Activated CD4-positive, alpha-beta T cell treated with anti-CD3 and anti-CD28 coated beads, Interleukin-2, amount 10 ng/mL, durations not matched to agents 24 days and 14 days (primary cell): ENCODE data around the gene HOXB6. TPM values are rescaled to one million over a fixed set of nuclear protein-coding genes. Genes with fewer than 3 reads are reported as not detected.
A peak's percentile ranks its signal among the peaks of the same experiment; 100 is the strongest.

Experiments
- DNase-seq: peaks from one replicate; pipeline ENCODE4 v3.0.0; 2022
- H3K27ac Mint-ChIP-seq: one replicate; pipeline ENCODE4 v1.8.0; 2022; ENCODE audit warnings: mild to moderate bottlenecking, mixed read lengths
- H3K27me3 Mint-ChIP-seq: one replicate; pipeline ENCODE4 v1.8.0; 2022; ENCODE audit warnings: mixed read lengths
- H3K36me3 Mint-ChIP-seq: one replicate; pipeline ENCODE4 v1.8.0; 2022; ENCODE audit warnings: low read depth, mild to moderate bottlenecking, mixed read lengths
- H3K4me1 Mint-ChIP-seq: one replicate; pipeline ENCODE4 v1.8.0; 2021; ENCODE audit warnings: mixed read lengths
- H3K4me3 Mint-ChIP-seq: one replicate; pipeline ENCODE4 v1.8.0; 2022; ENCODE audit warnings: mild to moderate bottlenecking, moderate library complexity, mixed read lengths
- H3K9me3 Mint-ChIP-seq: one replicate; pipeline ENCODE4 v1.8.0; 2021; ENCODE audit warnings: mixed read lengths
- intact Hi-C: fragments of 100-400 bp; cut with micrococcal nuclease; formaldehyde crosslinking; loops from one replicate; pipeline ENCODE4 v1.15.1; 2023
- total RNA-seq: library from RNA; stranded (reverse); gene quantifications from 2 replicates; pipeline ENCODE4 v1.2.3, GENCODE V29; 2022

HOXB6 gene
- total RNA-seq, 1 donor from 2014 or later: 0.33 TPM

DNA sequence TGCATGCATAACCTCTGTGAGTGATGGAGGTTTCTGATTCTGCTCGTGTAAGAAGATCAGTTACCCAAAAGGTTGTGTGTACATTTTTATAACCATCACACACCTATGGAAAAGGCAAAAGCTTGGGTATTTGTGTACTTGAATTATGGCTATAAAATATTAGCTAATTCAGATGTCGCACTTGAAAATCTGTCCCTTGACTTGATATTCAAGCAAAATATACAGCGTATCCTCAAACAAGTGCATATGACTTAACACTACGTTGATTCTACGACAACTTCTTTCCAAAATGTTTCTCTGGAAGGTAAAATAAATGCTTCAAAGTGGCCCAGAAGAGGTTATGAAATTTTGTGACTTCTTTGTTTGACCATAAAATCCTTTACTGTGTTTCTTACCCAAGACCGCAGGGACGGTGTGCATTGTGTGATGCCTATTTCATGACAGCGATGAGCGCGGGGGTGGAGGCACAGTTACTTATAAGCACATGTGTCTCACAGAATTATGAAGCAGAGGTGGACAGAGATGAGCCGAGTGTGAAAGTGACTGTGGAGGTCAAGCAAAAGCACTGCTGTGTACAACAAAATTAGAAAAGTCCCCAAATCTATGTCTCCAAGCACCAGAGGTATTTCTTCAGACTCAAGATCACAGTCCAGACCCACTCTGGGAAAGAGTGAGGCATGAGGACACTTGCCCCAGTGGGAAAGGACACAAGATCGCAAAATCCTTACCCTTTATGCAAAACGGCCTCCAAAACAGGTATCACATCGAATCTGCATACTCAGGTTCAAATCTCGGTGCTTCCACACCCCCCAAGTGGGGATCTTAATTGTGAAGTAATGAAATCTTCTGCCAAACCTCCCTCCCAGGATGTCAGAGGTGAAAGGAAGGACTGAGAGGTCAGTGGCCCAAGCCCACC, 25.5 kb upstream of the HOXB6 start:
- H3K27ac Mint-ChIP-seq: no peak overlapping the region

GRCh38 chr17:48629411-48629759, 24.6 kb upstream of the HOXB6 start:
- Mint-ChIP-seq H3K36me3 (no peaks in the 10 kb centered on the region), H3K27ac (no peak overlapping the region), H3K4me1 (peaks cover 11% of the 10 kb centered on the region), H3K4me3 (no peak overlapping the region), H3K27me3 (peaks cover 79% of the 10 kb centered on the region), H3K9me3 (no peaks in the 10 kb centered on the region)
- intact Hi-C loops: loop anchor here (5.0 kb wide), 1 partner anchor 37 kb away; the partner anchor contains the start of genes HOXB3 and HOXB5
- no peak for DNase-seq

More for the DNA sequence above, 25.5 kb upstream of the HOXB6 start:
- Mint-ChIP-seq H3K9me3 (no peaks in the 10 kb centered on the region), H3K4me3 (no peak overlapping the region), H3K36me3 (no peaks in the 10 kb centered on the region), H3K27me3 (peaks cover 84% of the 10 kb centered on the region), H3K4me1 (peaks cover 11% of the 10 kb centered on the region)
- intact Hi-C loops: no loop called here
- no peak for DNase-seq

GRCh38 chr17:48628649-48629410, 24.0 kb upstream of the HOXB6 start:
- Mint-ChIP-seq H3K4me1 (peaks cover 12% of the 10 kb centered on the region), H3K4me3 (no peak overlapping the region), H3K27me3 (peaks cover 80% of the 10 kb centered on the region), H3K9me3 (no peaks in the 10 kb centered on the region), H3K27ac (no peak overlapping the region), H3K36me3 (no peaks in the 10 kb centered on the region)
- intact Hi-C loops: loop anchor here (5.0 kb wide), 1 partner anchor 37 kb away; the partner anchor contains the start of genes HOXB3 and HOXB5
- DNase-seq: no peak

DNA sequence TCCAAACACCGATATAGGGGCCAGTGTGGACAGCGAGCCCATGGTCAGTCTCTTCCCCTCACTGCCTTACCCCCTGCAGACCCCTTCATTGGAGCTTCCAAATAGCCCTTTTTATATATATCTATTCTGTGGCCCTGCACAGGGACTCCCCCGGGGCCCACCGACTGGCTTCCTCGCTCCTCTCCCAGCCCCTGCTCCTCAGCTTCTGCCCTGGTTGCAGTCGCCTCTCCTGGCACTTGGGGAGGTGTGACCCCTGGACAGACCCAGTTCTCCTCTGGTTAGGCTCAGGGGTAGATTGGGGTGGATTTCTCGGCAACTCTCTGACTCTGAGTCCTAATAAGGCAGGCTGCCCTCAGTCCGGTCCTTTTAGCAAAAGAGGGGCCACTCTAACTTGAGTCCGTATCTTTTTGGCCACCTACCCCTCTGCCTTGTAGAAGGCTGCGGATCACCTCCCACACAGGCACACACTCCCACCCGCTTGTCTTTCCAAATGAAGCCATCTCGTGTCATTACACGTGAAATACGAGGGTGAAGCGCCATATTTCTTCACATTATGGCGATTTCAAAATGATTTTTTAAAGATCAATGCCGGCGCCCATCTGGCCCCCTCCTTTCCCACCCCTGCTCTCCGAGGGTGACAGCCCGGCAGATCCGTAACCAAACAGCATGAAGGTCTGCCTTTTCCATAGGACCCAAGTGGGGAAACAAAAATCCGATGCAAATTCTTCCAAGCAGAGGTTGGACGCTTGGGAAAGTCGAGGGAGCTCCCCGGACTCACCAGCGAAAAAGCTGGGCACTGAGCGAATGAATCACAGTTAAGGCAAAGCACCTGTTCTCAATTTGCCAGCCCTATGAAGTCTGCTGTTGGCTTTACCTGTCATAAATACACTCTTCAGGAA, 23.1 kb upstream of the HOXB6 start:
- Mint-ChIP-seq H3K27ac (no peak overlapping the region), H3K27me3 (peaks cover 81% of the 10 kb centered on the region), H3K4me3 (no peak overlapping the region), H3K9me3 (no peaks in the 10 kb centered on the region), H3K36me3 (no peaks in the 10 kb centered on the region), H3K4me1 (peaks cover 13% of the 10 kb centered on the region)
- intact Hi-C loops: loop anchor here (5.0 kb wide), 1 partner anchor 36 kb away; the partner anchor contains the start of genes HOXB3 and HOXB5
- DNase-seq: no peak

GRCh38 chr17:48627118-48627597, 22.4 kb upstream of the HOXB6 start:
- Mint-ChIP-seq H3K27me3 (peaks cover 81% of the 10 kb centered on the region), H3K4me3 (peak overlapping the region; percentile 85), H3K4me1 (peaks cover 10% of the 10 kb centered on the region), H3K36me3 (no peaks in the 10 kb centered on the region), H3K9me3 (no peaks in the 10 kb centered on the region), H3K27ac (no peak overlapping the region)
- intact Hi-C loops: loop anchor here (5.0 kb wide), 1 partner anchor 35 kb away; the partner anchor contains the start of genes HOXB3 and HOXB5
- no peak for DNase-seq

DNA sequence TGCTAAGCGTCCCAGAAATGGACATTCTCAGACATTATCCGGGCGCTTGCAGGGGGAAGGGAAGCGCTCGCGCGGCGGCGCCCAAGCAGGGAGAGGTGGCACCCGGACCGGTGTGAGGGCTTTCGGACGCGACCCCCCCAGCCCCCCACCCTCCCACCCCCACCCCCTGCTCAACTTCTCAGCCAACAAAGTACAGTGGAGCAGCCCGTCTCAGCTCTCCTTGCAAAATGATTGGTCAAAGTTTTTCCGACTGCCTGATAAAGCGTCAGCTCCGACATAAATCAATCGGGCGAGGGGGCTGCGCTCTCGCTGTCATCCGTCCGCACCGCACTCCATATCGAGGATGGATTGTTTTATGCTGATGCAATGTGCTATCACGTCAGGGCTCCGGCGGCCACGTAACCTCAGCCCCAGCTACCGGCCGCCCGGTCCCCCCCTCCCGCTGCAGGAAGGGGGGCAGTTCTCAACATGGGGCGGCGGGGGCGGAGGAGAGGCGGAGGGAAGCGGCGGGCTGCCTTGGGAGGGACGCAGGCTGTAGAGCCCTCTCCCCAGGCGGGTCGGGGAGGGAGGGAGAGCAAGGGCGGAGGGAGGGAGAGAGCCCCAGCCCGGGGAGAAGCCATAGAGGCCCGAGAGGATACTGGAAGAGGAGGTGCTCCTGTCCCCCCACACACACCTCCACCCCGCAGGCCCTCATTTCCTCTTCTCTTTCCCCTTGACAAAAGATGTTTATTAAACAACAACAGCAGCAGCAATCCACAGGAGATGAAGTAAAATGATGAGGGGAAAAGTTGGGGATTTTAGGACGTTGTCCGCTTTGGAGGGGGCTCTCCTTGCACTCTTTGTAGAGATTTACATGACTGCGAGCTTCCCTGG, 21.7 kb upstream of the HOXB6 start, which contains the start of gene HOXB9:
Gene HOXB9, minus strand, starts transcription at position 114 of the 873 bp plus-strand sequence. Its CDS starts 89 bp downstream, at position 25.
- H3K4me1 Mint-ChIP-seq: peaks cover 10% of the 10 kb centered on the region
- peak within 1 kb of the TSS; percentile 79 for H3K27ac Mint-ChIP-seq
- H3K9me3 Mint-ChIP-seq: no peaks in the 10 kb centered on the region
- peak; percentile 74 for DNase-seq
- no peaks in the 10 kb centered on the region for H3K36me3 Mint-ChIP-seq
- H3K27me3 Mint-ChIP-seq: peaks cover 81% of the 10 kb centered on the region
- intact Hi-C loops: loop anchor here (1.0 to 5.0 kb wide), 2 partner anchors 10 to 34 kb away; partner anchors contain the start of genes HOXB3 and HOXB5
- H3K4me3 Mint-ChIP-seq: peak within 1 kb of the TSS; percentile 85

GRCh38 chr17:48625495-48626244, 20.9 kb upstream of the HOXB6 start:
- H3K27ac Mint-ChIP-seq: peak overlapping the region; percentile 64

DNA sequence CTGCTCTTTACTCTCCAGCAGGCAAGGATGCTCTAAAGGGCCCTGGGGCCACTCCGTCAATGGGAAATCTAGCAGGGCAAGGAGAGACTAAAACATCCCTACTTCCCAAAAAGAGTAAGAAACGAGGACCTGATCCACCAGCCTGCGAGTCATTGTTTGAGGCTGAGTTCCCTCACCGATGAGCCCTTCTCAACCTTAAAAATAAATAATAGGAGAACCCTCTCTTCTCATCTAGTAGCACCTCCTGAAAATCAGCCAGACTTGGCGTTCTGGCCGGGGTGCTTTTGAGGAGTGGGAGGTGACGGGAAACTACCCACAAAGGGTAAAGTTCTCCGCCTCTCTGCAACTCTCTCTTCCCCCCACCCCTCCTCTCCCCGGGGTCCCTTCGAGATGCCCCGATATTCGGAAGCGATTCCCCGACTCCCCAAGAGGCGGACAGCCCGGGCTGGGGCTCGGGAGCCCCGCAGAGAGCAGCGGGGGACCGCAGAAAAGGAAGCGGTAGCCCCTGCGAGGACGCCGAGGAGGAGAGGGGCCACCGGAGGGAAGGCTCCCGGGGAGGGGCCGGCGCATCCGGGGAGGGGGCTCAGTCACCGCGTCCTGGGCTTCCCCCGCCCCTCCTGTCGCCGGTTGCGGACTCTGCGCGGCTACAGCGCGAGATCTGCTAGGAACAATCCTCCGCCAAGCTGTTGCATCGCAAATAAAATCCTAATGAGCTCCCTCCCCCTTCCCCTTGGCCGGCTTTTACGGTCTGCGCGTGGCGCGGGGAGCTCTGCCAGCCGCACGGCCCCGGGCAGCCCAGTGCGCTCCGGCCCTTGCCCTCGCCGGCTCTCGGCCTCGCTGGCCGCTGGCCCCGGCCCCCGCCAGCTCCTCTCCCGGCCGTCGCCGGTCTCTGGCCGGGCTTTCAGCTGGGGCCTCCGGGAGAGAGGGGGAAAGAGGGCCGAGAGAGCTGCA, 20.0 kb upstream of the HOXB6 start:
- Mint-ChIP-seq H3K4me1 (peaks cover 10% of the 10 kb centered on the region), H3K9me3 (no peaks in the 10 kb centered on the region), H3K4me3 (peak overlapping the region; percentile 85), H3K27me3 (peaks cover 82% of the 10 kb centered on the region), H3K36me3 (no peaks in the 10 kb centered on the region), H3K27ac (no peak overlapping the region)
- peak; percentile 78 for DNase-seq
- intact Hi-C loops: loop anchor here (5.0 kb wide), 1 partner anchor 33 kb away; the partner anchor contains the start of genes HOXB3 and HOXB5

More at GRCh38 chr17:48625495-48626244, 20.9 kb upstream of the HOXB6 start:
- H3K9me3 Mint-ChIP-seq: no peaks in the 10 kb centered on the region
- no peaks in the 10 kb centered on the region for H3K36me3 Mint-ChIP-seq
- H3K4me1 Mint-ChIP-seq: peaks cover 10% of the 10 kb centered on the region
- intact Hi-C loops: loop anchor here (1.0 to 5.0 kb wide), 2 partner anchors 11 to 33 kb away; partner anchors contain the start of genes HOXB3 and HOXB5
- peak overlapping the region; percentile 85 for H3K4me3 Mint-ChIP-seq
- DNase-seq: peak; percentile 81
- peaks cover 82% of the 10 kb centered on the region for H3K27me3 Mint-ChIP-seq

GRCh38 chr17:48624118-48624517, 19.3 kb upstream of the HOXB6 start:
- no peaks in the 10 kb centered on the region for H3K36me3 Mint-ChIP-seq
- H3K27me3 Mint-ChIP-seq: peaks cover 81% of the 10 kb centered on the region
- intact Hi-C loops: no loop called here
- H3K4me3 Mint-ChIP-seq: peak overlapping the region; percentile 35
- no peaks in the 10 kb centered on the region for H3K9me3 Mint-ChIP-seq
- H3K4me1 Mint-ChIP-seq: peaks cover 14% of the 10 kb centered on the region
- DNase-seq: no peak
- no peak overlapping the region for H3K27ac Mint-ChIP-seq

GRCh38 chr17:48623583-48623982, 18.8 kb upstream of the HOXB6 start:
- peaks cover 81% of the 10 kb centered on the region for H3K27me3 Mint-ChIP-seq

DNA sequence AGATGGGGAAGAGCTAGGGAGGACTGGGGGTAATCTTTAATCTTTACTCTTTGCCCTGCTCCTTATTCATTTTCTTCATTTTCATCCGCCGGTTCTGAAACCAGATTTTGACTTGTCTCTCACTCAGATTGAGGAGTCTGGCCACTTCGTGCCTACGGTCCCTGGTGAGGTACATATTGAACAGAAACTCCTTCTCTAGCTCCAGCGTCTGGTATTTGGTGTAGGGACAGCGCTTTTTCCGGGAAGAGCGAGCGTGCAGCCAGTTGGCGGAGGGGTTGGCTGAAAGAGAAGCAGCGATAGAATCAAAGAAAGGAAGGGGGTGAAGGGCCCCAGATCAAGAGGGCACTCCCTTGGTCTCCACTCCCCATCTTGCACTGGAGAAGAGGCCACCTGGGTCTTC, 18.1 kb upstream of the HOXB6 start:
- Mint-ChIP-seq H3K4me1 (peaks cover 20% of the 10 kb centered on the region), H3K27ac (no peak overlapping the region), H3K27me3 (peaks cover 81% of the 10 kb centered on the region), H3K9me3 (no peaks in the 10 kb centered on the region), H3K36me3 (no peaks in the 10 kb centered on the region), H3K4me3 (no peak overlapping the region)
- intact Hi-C loops: no loop called here
- DNase-seq: no peak

More at GRCh38 chr17:48623583-48623982, 18.8 kb upstream of the HOXB6 start:
- intact Hi-C loops: no loop called here
- no peaks in the 10 kb centered on the region for H3K9me3 Mint-ChIP-seq
- no peak overlapping the region for H3K4me3 Mint-ChIP-seq
- H3K4me1 Mint-ChIP-seq: peaks cover 16% of the 10 kb centered on the region
- no peak for DNase-seq
- no peaks in the 10 kb centered on the region for H3K36me3 Mint-ChIP-seq
- no peak overlapping the region for H3K27ac Mint-ChIP-seq
